GM12873 (cell line): Measurements from ENCODE around the gene THAP7.

ENCODE experiments used
- TF ChIP-seq, protein P1 (sequence below): IDR thresholded peaks from 2 replicates; pipeline ENCODE4 v1.5.1; 2012; ENCODE audit warnings: low read depth, mild to moderate bottlenecking, moderate library complexity, low read length, control low read depth; ENCODE audit not compliant: insufficient read depth; ENCODE audit errors: missing control alignments

Gene THAP7

DNA sequence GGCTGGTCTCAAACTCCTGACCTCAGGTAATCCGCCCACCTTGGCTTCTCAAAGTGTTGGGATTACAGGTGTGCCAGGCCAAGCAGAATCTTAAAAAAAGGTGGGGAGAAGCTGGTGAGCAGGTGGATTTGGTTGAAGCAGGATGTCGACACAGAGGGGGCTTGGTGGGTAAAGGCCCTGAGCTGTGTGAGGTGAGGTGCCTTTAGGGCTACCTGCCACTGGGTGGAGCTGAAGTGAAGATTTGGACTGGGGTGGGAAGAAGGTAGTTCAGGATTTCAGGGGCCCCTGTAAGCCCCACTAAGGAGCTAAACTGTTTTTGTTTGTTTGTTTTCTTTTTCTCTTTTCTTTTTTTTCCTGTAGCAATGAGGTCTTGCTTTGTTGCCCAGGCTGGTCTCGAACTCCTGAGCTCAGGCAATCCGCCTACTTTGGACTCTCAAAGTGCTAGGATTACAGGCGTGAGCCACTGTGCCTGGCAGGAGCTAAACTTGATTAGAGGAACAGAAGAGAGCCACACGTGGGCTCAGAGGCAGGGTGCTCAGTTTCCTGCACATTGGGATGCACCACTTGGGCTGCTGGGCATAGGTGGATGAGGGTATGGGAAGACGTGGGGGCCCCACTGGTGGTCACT, 19.0 kb upstream of the THAP7 start:
- TF ChIP-seq, protein P1, sequence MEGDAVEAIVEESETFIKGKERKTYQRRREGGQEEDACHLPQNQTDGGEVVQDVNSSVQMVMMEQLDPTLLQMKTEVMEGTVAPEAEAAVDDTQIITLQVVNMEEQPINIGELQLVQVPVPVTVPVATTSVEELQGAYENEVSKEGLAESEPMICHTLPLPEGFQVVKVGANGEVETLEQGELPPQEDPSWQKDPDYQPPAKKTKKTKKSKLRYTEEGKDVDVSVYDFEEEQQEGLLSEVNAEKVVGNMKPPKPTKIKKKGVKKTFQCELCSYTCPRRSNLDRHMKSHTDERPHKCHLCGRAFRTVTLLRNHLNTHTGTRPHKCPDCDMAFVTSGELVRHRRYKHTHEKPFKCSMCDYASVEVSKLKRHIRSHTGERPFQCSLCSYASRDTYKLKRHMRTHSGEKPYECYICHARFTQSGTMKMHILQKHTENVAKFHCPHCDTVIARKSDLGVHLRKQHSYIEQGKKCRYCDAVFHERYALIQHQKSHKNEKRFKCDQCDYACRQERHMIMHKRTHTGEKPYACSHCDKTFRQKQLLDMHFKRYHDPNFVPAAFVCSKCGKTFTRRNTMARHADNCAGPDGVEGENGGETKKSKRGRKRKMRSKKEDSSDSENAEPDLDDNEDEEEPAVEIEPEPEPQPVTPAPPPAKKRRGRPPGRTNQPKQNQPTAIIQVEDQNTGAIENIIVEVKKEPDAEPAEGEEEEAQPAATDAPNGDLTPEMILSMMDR: peak; percentile 68

DNA sequence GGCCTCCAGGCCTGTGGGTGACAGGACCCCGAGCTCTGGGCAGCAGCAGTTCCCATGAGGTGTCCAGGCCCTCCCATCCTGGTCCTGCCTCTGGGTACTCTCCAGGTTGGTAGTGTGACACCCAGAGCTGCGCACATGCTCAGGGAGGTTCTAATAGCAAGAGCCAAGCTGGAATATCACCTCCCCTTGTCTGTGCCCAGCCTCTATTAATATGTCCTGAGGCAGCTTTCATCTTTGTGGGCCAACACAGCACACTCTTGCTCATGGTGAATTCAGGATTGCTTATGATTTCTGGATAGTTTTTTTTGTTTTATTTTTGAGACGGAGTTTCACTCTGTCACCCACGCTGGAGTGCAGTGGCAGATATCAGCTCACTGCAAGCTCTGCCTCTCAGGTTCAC, 16.4 kb upstream of the THAP7 start:
- TF ChIP-seq, protein P1: no peak

DNA sequence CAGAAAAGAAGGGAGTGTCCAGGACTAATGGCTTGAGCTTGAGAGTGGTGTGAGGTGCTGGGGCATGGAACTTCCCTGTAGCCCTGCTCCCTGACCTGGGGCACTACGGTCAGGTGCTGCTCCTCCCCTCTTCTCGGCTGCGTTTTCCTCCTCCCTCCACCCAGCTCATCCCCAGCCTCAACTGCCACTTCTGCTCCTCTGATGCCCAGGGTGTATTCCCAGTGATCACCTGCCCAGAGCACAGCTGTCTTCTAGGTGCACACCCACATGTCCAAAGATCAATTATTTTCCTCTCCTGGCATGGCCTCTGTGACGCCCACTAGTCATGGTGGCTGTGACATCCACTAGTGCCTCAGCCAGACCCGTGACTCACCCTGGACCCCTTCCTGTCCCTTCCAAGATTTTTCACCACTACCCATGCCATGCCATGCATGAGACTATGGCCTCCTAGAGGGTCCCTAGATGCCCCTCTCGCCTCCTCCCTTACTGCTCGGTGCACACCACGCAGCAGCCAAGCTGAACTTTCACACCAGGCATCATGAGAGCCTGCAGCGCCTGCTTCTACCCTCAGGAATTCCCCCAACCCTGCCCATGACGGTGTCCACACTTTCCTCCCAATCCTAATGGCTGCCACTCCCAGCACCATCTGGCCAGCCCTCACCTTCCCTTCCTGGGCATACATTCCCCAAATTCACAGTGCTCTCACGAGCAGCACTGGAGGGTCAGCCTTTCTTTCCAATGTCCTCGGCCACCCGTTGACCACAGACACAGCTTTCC, 14.9 kb upstream of the THAP7 start:
- TF ChIP-seq, protein P1: no peak

DNA sequence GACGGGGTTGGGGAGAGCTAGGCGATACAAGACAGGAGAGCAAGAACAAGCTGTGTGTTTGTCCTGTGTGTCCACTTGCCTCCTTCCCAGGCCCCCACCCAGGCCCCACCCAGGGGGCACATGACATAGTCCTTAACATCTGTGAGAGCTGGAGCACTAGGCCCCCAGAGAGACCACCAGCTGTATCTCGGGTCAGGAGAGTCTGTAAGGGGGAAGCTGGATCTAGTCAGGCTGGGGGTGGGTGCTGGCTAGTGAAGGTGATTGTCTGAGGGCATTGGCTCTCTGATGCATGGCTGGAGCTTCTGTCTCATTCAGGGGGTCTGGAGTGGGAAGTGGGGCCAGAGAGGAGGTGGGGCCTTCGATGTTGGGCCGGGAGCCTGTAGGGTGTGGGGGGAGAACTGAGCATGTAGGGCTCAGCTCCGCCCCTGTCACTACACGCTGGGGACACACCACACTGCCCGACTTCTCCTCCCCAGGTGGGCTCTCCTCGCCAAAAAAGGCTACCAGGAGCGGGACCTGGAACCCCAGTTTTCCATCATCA, 13.6 kb upstream of the THAP7 start:
- TF ChIP-seq, protein P1: no peak

DNA sequence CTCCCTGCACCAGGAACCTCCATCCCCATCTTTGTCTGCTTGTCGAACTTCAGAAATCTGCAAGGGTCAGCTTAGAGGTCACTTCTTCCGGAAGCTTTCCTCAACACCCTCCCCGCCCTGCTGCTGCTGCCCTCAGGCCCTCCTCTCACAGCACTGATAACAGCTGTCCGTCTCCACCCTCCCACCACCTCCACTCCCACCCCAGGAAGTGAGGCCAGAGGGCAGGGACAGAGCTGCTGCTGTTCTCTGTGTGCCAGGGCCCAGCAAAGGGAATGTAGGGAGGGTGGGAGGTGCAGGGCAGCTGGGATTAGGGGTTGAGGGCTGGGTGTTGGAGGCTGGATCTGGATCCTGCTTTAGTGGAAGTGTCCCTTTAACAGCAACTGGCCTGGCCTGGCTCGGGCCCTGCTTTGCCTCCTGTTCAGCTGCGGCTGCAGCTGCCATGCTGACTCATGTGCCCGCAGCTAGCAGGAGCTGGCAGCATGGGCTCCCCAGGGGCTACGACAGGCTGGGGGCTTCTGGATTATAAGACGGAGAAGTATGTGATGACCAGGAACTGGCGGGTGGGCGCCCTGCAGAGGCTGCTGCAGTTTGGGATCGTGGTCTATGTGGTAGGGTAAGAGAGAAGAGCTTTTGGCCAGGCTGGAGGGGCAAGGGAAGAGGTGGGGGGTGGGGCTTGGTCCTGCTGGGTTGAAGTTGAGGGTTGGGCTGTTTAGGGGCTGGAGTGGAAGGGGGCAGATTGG, 13.0 kb upstream of the THAP7 start, which contains the start of gene P2RX6:
Gene P2RX6 (plus strand): TSS at position 440 of the 740 bp plus-strand sequence. CDS start 10 bp downstream, at position 450.
- TF ChIP-seq, protein P1: no peak

DNA sequence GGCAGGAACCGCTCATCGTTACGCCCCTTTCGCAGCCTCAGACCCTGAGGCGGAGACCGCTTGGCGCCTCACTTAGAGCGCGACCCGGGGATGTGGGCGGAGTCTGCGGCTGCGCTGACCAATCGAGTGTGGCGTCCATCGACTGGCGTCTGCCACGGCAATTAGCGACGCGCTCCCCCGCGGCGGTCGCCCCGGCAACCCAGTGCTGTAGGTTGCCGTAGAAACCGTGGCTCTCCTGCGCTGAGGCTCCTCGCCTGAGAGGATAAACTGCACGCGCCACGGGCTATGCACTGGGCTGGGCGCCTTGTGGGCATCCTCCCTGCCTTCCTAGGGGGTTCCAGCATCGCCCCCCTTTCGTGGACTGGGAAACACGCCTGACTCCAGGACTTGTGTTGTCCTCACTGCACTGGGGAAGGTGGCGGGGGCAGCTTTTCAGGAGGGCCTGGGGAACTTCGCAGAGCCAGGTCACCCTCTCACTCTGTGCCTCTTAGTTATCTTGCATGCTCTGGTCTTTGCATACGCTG, 12.3 kb upstream of the THAP7 start:
- TF ChIP-seq, protein P1: no peak
